ENCODE data around the gene RAD51B.

Gene RAD51B

DNA sequence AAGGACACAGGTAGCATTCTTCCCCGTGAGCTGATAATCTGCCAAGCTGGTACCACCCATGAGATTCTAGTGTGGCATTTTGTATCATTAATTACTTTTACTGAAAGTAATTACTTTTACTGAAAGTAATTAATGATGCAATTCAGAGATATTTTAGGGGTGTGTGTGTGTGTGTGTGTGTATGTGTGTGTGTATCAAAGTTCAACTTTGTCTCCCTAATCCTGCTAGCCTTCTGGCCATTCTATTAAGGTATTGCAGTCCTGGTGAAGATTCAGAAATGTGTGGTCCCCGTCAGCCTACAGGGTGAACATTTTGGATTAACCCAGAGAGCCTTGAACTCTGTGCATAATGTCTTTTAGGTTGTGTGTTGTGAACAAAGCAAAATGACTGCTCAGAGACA lies 662.4 kb downstream of the RAD51B start:
- no peak overlapping the region for H3K4me2 ChIP-seq (ENCODE audit: low read length)
- no peak overlapping the region for H2AFZ ChIP-seq

DNA sequence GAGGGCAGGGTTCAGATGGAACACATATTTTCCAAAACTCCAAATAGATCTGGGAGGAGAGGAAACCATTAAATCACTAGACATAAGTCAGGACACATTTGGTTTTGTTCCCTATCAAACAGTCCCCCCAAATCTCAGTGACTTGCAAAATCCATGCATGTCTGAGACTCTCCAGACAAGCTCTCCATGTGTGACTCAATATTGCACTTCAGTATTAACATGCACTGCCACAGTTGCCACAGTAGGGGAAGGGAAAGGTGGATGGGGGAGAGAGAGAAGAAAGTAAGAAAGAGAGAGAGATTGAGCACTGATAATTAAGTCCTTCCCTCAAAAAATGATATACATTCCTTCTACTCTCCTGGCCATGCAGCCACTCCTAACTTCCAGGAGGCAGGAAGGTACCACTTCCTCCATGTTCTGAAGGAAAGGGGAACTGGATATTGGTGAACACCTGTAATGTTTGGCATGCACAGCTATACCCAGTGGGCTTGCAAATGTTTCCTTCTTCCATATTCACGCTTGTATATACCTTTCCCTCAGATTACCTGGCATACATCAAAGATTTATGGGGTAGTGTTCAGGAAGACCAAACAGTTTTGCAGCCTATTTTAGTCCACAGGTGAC lies 663.3 kb downstream of the RAD51B start:
- Histone ChIP-seq H3K27ac (no peak overlapping the region), H3K9me3 (ENCODE audit: control insufficient read depth, low read length) (no peaks in the 10 kb centered on the region), H3K9ac (no peak overlapping the region), H3K79me2 (no peaks in the 10 kb centered on the region), H3K4me1 (peaks cover 4% of the 10 kb centered on the region), H3K27me3 (ENCODE audit: control insufficient read depth, insufficient read depth, low read length) (no peaks in the 10 kb centered on the region), H3K36me3 (ENCODE audit: control insufficient read depth, insufficient read depth, low read length) (no peaks in the 10 kb centered on the region), H3K4me3 (ENCODE audit: low read depth, low read length) (no peak overlapping the region), H2AFZ (no peak overlapping the region), H3K4me2 (ENCODE audit: low read length) (no peak overlapping the region)
- TF ChIP-seq, protein P1, sequence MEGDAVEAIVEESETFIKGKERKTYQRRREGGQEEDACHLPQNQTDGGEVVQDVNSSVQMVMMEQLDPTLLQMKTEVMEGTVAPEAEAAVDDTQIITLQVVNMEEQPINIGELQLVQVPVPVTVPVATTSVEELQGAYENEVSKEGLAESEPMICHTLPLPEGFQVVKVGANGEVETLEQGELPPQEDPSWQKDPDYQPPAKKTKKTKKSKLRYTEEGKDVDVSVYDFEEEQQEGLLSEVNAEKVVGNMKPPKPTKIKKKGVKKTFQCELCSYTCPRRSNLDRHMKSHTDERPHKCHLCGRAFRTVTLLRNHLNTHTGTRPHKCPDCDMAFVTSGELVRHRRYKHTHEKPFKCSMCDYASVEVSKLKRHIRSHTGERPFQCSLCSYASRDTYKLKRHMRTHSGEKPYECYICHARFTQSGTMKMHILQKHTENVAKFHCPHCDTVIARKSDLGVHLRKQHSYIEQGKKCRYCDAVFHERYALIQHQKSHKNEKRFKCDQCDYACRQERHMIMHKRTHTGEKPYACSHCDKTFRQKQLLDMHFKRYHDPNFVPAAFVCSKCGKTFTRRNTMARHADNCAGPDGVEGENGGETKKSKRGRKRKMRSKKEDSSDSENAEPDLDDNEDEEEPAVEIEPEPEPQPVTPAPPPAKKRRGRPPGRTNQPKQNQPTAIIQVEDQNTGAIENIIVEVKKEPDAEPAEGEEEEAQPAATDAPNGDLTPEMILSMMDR (IDR thresholded peaks at IDR 0.05), result no peak

More for the DNA sequence above, 662.4 kb downstream of the RAD51B start:
- Histone ChIP-seq H3K9ac (no peak overlapping the region), H3K79me2 (no peaks in the 10 kb centered on the region), H3K36me3 (ENCODE audit: control insufficient read depth, insufficient read depth, low read length) (no peaks in the 10 kb centered on the region), H3K27ac (no peak overlapping the region), H3K4me3 (ENCODE audit: low read depth, low read length) (no peak overlapping the region), H3K4me1 (peaks cover 4% of the 10 kb centered on the region), H3K27me3 (ENCODE audit: control insufficient read depth, insufficient read depth, low read length) (no peaks in the 10 kb centered on the region), H3K9me3 (ENCODE audit: control insufficient read depth, low read length) (no peaks in the 10 kb centered on the region)
- TF ChIP-seq, protein P1 (IDR thresholded peaks at IDR 0.05), result no peak

DNA sequence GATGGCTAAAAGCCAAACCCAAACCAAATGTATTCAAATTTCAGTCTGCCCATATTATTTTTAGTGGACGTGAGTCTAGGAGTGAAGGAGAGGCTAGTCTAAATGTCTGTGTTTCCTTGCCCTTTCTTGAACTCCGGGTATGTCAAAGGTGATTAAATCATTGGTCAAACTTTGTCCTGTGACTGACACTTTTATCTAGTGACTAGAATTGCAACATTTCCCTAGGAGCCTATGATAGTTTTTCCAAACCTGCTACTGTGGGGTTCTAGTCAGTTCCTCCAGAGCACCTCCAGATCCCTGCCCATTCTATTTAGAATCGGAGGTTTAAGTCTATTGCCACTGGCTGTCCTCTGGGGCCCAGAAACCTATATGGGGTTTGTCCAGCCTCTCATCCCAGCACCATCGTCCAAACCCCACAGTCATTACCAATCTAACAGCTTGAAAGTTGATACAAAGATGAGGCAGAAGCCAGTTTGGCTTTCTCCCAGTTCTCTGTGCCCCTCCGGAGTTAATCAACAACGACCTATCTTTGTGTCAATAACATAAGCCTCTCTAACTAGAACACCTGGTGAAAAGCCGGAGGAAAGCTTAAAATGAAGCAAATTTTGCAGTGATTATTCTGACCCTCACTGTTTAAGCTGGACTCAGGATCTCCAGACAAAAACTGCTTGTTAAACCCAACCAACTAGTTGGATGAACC lies 666.6 kb downstream of the RAD51B start:
- TF ChIP-seq, protein P1 (IDR thresholded peaks at IDR 0.05), result no peak
- Histone ChIP-seq H2AFZ (no peak overlapping the region), H3K36me3 (ENCODE audit: control insufficient read depth, insufficient read depth, low read length) (no peaks in the 10 kb centered on the region), H3K79me2 (no peaks in the 10 kb centered on the region), H3K9ac (no peak overlapping the region), H3K27ac (no peak overlapping the region), H3K4me1 (no peaks in the 10 kb centered on the region), H3K4me3 (ENCODE audit: low read depth, low read length) (no peak overlapping the region), H3K27me3 (ENCODE audit: control insufficient read depth, insufficient read depth, low read length) (no peaks in the 10 kb centered on the region), H3K9me3 (ENCODE audit: control insufficient read depth, low read length) (no peaks in the 10 kb centered on the region), H3K4me2 (ENCODE audit: low read length) (no peak overlapping the region)

DNA sequence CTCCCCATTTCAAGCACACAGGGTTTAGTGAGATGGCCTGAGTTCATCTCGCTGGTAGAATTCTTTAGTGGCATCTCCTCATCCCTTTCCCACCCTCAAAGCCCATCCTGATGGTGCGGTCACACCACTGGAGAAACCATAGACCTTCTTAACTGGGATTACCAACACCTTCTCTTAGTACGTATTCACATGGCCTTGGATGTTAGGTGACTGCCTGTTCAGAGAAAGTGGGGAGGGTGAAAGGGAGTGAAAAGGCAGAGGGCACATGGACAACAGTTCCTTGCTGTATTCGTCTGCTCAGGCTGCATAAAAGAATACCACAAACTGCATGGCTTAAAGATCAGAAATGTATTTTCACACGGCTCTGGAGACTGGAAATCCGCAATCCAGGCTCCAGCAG lies 667.2 kb downstream of the RAD51B start:
- H3K27me3 ChIP-seq (ENCODE audit: control insufficient read depth, insufficient read depth, low read length), result no peaks in the 10 kb centered on the region
- no peak overlapping the region for H3K4me3 ChIP-seq (ENCODE audit: low read depth, low read length)
- H3K27ac ChIP-seq, result no peak overlapping the region
- H3K79me2 ChIP-seq, result no peaks in the 10 kb centered on the region
- H3K36me3 ChIP-seq (ENCODE audit: control insufficient read depth, insufficient read depth, low read length), result no peaks in the 10 kb centered on the region
- TF ChIP-seq, protein P1 (IDR thresholded peaks at IDR 0.05), result no peak
- no peak overlapping the region for H2AFZ ChIP-seq
- H3K4me1 ChIP-seq, result no peaks in the 10 kb centered on the region
- H3K9me3 ChIP-seq (ENCODE audit: control insufficient read depth, low read length), result no peaks in the 10 kb centered on the region
- no peak overlapping the region for H3K4me2 ChIP-seq (ENCODE audit: low read length)
- no peak overlapping the region for H3K9ac ChIP-seq

All from parathyroid adenoma (tissue), 2 donors.